Bone marrow (tissue), 2 donors: ENCODE results near the gene HLTF.

Experiments
- DNase-seq, 2 donors: peaks; one replicate each; lab custom pipeline; 2025; lab: John Stamatoyannopoulos, UW

Gene HLTF

DNA sequence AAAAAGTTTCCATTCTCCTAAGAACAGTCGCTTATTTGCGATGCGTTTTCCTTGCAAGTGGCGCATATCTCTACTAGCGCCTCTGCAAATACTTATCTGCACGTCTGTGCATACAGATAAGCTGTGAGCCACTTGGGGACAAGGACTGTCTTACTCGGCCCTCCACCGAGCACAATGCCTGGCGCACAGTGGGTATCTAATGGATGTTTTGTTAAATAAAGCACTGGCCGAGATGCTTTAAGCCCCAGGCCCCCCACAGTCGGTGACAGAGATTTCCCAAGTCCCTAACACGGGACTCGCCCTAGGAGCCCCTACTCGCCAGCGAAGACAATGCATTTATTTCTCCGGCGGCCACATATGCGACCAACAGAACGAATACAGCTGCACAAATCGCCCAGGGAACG, 503 bp downstream of the HLTF start:
- peak in 1 of 2 donors; percentile 42 for DNase-seq

DNA sequence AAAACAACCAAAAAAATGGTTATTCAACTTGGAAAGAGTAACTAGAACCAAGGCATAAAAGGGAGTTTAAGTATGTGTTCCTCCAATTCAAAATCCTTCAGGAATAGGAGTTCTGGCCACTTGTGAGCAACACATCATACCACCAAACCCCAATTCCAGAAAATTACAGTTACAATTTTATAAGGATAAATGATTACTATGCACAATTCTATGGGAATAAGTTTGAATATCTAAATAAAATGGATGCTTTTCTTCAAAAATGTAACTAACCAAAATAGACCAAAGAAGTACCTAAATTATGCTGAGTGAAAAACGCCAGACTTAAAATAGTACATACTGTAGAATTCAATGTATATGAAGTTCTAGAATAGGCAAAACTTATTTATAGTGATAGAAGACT, 4.6 kb downstream of the HLTF start:
- DNase-seq, result no peak

DNA sequence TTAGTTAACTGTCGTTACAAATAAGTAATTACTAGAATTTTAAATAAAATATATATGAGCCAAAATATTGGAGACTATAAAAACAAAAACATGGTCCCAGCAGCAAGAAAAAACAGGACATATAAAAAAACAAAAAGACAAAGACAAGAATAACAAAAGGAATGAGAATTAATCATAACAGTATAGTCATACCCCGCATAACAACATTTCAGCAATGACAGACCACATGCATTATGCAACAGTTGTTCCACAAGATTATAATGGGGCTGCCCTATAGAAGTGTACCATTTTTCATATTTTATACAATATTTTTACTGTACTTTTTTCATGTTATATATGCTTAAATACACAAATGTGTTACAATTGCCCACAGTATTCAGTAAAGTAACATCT, 5.6 kb downstream of the HLTF start:
- DNase-seq, result no peak

DNA sequence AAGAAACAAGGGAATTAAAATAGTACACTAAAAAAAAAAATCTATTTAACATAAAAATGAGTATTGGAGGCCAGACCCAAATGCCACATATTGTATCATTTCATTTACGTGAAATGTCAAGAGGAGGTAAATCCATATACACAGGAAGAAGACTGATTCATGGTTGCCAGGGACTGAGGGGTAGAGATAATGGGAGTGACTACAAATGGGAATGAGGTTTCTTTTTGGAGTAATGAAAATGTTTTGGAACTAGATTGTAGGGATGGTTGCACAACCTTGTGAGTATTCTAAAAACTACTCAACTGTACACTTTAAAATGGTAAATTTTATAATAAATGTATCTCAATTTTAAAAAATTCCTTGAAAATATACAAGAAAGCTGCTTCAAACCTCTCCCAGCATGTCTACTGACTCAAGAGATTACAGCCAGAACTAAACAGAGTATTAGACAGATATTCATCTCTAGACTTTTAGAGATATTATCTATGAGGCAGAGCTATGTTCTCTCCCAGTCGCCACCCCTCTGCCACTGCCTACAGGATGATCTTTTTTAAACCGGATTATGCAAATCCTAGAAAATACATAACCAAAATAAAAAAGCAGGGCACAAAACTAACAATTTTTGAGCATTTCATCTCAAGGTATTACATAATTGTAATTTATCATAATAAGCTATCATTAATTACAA, 6.2 kb downstream of the HLTF start:
- DNase-seq, result no peak

DNA sequence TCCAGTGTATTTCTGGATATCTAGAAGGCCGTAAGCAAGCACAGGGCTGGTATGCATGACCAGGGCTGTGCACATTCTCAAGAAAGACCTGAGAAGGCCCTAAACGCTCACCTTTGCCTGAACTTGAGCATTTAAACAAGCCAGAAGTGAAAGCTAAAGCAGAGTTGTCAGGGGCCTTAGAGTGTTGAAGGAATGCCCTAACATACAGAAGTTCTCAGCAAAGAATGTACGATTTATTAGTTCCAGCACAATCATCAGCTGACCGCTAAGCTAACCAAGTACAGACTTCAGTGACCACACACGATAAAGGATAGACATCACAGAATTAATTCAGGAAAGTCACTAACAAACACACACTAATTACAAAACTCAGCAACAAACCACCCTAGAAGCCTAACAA, 8.7 kb downstream of the HLTF start:
- DNase-seq, result no peak

DNA sequence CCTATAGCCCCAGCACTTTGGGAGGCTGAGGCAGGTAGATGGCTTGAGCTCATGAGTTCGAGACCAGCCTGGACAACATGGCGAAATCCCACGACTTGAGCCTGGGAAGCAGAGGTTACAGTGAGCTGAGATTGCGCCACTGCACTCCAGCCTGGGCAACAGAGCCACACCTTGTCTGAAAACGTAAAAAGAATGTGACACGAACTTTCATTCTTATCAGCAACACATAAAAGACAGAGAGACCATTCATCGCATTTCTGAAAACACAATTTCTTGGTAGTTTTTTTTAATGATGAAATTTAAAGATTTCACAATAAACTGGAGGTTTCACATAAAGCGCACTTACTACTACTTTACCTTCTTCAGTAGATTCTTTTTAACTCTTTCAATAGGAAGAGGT, 18.4 kb downstream of the HLTF start:
- DNase-seq, result no peak

DNA sequence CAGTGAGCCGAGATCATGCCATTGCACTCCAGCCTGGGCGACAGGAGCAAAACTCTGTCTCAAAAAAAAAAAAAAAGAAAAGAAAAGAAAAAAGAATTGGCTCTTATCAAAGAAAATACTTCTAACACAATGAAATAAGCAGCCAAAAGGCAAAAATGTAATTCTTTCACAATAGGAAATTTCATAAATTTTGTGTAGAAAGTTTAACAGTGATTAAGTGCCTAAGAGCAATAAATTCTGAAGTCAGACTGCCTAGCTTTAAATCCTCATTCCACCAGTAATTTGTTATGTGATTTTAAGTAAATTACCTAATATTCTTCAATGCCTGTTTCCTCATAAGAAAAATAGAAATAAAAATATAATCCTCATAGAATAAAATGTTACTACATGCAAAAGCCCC, 24.6 kb downstream of the HLTF start:
- DNase-seq, result no peak

DNA sequence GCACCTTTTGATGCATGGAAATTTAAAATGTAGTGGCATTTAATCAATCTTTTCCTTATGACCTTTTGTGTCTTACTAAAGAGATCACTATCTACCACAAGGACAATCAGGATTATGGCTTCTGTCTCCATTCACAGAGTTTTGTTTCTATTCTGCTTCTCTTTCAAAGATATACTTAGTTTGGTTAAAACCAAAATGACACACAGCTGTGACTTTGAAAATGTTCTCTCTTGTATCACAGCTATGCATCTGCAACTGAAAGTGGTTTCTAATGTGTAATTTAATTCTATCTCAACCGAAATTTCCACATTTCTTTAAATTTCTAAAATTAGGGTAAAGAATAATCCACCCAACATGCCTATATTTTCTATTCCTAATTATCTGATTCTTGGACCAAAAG, 27.7 kb downstream of the HLTF start:
- DNase-seq, result no peak

DNA sequence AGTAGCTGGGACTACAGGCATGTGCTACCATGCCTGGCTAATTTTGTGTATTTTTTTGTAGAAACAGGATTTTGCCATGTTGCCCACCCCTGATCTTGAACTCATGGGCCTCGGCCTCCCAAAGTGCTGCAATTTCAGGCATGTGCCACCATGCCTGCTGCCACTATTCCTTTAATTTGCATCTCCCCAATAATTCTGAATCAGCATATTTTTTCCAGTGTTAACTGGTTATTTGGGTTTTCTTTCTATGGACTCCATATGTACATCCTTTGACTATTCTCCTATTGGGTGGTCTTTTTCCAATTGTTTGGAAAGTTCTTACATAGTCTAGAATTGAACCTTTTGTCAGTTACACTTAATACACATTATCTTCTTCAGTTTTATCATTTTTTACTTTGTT, 28.1 kb downstream of the HLTF start:
- no peak for DNase-seq

DNA sequence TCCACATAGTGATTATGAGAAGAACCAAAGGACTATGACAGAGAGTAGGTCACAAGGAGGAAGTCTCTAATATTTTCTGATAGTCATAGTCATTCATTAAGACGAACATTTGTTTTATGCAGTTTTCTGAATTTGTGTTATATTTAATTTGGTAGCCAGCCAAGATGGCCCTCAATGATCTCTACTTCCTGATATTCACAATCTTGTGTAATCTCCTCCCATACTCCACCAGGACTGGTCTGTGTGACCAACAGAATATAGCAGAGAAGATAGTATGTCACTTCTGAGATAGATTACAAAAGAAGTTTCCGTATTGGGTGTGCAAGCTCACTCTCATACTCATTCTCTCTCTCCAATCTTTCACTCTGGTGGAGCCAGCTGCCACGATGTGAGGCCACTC, 30.8 kb downstream of the HLTF start:
- DNase-seq, result no peak

DNA sequence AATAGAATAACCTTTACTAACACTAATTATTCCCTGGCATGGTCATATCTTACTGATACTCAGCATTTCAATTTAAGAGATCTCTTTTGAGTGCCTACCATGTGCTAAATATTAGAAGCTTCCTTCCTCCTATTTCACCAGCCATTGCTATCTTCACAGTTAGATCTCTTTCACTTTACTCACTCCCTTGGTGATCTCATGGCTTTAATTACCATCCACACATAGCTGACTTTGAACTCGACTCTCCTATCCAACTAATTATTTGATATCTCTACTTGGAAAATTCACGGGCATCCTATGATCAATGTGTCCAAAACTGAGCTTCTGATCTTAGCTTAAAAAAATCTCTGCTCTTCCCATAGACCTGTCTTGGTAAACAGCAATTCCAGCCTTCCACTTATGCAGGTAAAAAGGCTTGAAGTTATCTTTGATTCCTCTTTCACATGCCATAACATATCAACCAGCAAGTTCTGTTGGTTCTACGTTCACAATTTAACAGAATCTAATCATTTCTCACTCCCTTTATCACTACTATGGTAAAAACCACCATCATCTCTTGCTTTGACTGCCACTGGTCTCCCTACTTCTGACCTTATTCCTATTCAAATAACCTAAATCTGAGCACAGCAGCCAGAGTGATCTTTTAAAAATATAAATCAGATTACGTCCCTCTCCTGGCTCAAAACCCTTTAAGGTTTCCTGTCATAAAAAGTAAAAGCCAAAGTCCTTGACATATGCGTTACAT, 41.8 kb downstream of the HLTF start:
- no peak for DNase-seq

DNA sequence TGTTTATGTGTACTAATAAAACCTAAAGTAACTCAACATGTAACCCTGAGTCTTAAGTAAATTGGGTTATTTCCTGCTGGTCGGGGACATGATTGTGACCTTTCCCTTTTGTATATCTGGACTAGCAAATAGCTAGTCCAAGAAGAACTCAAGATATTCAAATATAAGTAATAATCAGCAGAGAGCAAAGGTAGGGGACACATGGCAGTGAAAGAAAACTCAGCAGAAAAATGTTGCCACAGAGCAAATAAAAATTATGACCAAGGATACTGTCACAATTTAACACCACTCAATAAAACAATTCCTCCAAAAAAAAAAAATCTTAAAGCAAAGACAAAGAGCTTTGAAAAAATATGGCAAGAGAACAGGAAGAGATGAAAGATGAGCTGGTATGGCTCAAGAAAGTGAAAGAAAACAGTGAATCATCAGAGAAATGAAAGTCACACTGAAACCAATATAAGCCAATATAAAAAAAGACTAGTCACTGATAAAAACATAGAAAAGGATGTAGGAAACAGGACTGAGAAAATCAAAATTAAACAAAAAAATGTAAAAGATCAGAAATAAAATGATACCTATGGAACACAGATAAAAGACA, 43.4 kb downstream of the HLTF start:
- DNase-seq, result peak in 1 of 2 donors; percentile 71

DNA sequence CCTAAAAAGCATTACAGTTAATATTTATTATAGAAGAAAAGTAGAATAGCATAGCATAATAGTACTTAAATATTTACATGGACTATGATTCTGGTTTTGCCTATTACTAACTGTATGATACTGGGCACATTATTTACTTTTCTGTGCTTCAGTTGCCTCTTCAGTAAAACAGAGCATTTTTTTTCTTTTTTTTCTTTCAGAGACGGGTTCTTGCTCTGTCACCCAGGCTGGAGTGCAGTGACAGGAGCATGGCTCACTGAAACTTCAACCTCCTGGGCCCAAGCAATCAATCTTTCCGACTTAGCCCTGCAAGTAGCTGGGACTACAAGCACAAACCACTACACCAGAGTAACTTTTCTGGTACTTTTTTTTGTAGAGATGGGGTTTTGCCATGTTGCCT, 48.0 kb downstream of the HLTF start:
- no peak for DNase-seq

DNA sequence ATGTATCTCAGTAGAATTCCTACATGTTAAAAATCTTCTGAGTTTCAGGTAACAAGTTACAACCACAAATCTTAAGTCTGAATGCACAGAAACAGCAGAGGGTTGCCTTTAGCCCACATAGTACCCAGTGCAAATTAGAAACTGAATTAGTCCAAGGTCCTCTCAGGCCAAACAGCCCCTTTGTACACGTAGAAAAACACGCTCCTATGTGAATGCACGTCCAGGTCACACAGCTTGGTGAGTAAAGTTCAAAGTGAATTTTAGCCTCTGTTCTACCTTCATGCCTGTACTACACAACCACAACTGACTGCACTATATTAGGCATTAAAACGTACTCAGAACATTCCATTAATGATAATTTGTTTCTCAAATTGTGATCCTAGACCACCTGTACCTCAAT, 48.6 kb downstream of the HLTF start:
- no peak for DNase-seq

DNA sequence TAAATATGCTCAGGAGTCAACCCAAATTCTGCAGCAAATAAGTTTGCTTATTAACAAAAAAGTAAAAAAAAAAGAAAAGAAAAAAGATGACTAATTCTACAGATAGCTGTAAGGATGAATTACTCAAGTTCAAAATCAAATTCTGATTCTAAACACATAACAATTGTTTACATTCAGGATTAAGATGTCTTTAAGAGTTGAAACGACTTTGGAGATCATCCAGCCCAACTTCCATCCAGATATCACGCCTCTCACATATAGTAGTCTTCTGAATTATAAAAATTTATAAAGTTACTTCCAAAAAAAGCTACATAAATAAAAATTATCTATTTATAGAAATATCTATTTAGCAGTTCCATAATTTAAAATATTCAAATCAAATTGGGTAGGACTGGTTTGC, 55.2 kb downstream of the HLTF start:
- DNase-seq, result no peak

DNA sequence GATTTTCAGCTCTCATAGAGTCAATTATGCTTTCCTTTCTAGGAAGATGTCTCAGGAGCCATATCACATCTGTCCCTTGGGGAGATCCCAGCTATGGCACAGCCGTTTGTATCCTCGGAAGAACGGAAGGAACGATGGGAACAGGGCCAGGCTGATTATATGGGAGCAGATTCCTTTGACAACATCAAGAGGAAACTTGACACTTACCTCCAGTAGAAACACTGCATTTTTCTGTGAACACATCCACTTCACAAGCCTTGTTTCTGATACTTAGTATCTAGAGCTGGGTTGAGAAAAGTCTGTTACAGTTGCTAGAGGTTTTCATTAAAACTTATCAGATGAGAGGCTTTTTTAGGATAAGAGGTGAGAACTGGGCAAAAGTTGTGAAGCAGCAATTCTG, 59.6 kb downstream of the HLTF start:
- no peak for DNase-seq

DNA sequence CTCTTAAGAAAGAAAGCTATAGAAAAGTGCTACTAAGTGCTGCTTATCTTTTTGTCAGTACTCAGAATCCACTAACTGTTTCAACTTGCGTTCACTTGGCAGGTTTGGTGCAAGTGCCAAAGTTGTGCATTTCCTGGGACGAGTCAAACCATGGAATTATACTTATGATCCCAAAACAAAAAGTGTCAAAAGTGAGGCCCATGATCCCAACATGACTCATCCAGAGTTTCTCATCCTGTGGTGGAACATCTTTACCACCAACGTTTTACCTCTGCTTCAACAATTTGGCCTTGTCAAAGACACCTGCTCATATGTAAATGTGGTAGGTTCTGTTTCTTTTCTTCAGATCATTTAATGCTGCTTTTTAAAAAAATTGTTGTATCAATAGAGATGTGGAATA, 62.4 kb downstream of the HLTF start:
- DNase-seq, result no peak

DNA sequence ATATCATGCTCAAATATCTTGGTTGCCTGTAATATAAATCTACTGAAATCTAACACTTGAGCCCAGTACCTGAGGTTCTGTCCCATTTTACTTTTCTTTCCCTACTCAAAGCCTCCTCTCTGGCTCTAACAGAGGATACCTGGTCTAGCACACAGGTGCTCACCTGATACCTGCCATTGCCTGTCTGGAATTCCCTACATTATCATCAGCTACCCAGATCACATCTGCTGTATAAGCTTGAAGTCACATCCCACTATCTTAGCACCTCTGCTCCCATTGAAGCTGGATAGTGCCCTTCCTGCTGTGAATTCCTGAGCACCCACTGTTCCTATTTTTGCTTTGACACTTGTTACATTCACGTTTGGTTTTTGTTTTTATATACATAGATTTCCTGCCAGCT, 64.5 kb downstream of the HLTF start:
- no peak for DNase-seq

DNA sequence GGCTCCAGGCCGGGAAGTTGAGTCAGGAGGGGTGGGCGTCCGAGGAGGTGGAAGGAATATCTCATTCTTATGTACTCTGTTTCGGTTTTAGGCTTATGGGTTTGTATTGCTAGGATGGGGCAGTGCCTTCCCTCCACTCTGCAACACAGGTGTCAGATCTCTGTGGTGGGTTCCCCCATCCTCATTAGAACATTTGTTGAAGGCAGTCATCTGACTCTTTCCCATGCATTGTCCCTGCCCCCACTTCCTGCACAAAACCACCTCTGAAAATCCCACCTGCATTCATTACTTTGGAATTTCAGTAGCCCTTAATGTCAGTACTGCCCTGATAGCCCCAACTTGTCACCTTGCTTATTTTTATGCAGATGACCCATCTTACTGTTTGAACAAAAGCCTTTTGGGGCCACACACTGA, 65.5 kb downstream of the HLTF start:
- no peak for DNase-seq

DNA sequence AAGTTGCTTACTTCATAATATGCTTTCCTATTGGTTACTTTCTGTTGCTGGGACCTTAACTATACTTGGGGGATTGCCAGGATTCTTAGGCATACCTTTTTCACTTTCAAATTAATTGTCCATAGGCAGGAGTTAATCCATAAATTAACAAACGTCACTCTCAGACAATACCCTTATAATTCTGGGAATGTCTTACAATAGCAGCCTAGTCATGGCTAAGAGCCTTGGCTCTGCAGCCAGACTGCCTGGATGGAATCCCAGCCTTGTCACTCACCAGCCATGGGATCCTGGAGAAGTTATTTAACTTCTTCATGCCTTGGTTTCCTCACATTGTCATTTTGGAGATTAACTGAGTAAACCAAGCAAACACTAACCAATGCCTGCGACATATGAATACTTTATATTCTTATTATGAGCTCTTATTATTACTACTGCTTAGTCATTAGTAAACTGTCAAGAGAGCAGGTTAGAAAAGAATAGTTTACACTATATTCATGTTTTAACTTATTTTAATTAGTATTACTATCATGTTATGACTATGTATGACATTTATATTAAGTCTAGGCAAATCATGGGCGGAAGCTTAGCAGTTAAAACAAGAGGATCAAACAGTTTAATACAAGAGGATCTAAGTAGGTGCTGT, 66.0 kb downstream of the HLTF start:
- no peak for DNase-seq

DNA sequence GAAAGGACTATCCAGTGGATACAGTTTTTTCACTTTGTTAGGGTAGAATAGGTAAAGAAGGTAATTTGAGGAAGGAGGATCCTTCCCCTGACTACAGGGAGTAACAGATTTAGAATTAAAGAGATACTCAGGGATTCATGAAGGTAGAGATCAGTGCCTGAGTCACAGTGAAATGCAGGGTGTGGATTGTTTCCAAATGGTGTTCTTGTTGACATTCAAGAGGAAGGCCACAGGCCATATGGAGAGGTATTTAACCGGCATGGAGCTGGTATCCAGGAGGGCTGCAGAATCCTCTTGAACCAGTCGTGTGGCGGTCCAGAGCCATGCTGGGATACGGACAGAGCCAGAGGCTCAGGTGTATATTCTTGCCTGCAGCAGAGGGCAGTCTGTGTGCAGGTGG, 66.8 kb downstream of the HLTF start:
- DNase-seq, result no peak

DNA sequence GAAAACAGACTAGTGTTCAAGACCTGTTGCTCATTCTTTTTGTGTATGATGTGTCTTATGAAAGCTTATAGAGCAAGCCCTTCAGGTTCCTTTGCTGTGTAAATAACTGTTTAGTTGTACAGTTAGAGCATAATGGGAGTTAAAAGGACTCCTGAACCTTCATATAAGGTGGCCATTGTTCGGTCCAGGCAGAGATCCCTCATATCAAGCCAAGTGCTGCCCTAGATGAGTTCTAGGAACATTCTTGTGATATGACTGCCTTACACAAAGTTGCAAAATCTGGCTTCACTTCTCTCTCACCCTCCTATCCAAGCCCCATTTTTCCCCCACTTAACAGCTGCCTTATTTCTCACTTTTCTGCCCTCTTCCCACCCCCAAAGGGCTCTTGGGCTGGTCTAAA, 68.1 kb downstream of the HLTF start:
- no peak for DNase-seq
